Breast epithelium (tissue), 3 donors: Measurements from ENCODE around the gene CLMP.

Experiments
- CTCF ChIP-seq, 3 donors: fragments of 450-650 bp; IDR thresholded peaks; one replicate each; pipeline ENCODE4 v1.5.1; 2016 to 2017; ENCODE audit warnings: antibody characterized with exemption in 3 of 3, mild to moderate bottlenecking in 3 of 3, moderate library complexity in 3 of 3
- POLR2A ChIP-seq: fragments of 450-650 bp; IDR thresholded peaks from one replicate; pipeline ENCODE4 v1.6.1; 2016; ENCODE audit warnings: antibody characterized with exemption, mild to moderate bottlenecking, moderate library complexity
- POLR2AphosphoS5 ChIP-seq, 3 donors: sonication (generic); formaldehyde crosslinking; IDR thresholded peaks; one replicate each; pipeline ENCODE4 v1.6.1; 2017; ENCODE audit warnings: antibody characterized with exemption in 3 of 3

GRCh38 chr11:123083623-123084029, 111.4 kb downstream of the CLMP start:
- TF ChIP-seq CTCF (IDR thresholded peaks at IDR 0.05), result no peak
- no peak for TF ChIP-seq POLR2A
- peak in 2 of 3 donors; percentile 50 to 70 for TF ChIP-seq POLR2AphosphoS5 (IDR thresholded peaks at IDR 0.05)
